Measurements from ENCODE around the gene ABCD1. TPM values are rescaled to one million over a fixed set of nuclear protein-coding genes. Genes with fewer than 3 reads are reported as not detected.

Gene ABCD1
- total and polyA plus RNA-seq, 2 donors from 2014 or later: 5.2 to 13.7 TPM

DNA sequence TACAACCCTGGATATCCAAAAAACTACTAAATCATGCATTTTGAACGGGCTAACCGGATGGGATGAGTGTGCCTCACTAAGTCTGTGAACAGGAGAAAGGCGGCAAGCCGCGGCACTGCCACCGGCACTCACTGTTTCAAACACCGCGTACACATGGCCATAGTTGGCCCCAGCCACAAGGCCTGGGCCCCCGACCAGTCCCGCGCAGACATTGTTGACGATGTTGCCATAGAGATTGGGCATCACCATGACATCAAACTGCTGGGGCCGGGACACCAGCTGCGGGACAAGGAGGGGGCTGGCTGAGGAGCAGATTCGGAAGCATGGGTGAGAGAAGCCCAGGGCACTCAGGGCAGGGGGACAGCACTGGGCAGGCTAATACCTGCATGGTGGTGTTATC, 62.0 kb downstream of the ABCD1 start:
- H3K9ac ChIP-seq (ENCODE audit: low read length in 3 of 3): no peak overlapping the region
- no peaks in the 10 kb centered on the region for H3K36me3 ChIP-seq (ENCODE audit: control insufficient read depth in 2 of 3, insufficient read depth in 3 of 3, low read length in 3 of 3)
- H3K4me3 ChIP-seq (ENCODE audit: low read length in 3 of 3): no peak overlapping the region
- no peaks in the 10 kb centered on the region for H3K27me3 ChIP-seq (ENCODE audit: control insufficient read depth, insufficient read depth, low read length)
- no peak overlapping the region for H3K27ac ChIP-seq (ENCODE audit: low read depth in 2 of 2, low read length in 2 of 2)
- DNase-seq: no peak
- H3K9me3 ChIP-seq (ENCODE audit: control insufficient read depth in 2 of 3, insufficient read depth in 1 of 3, low read length in 3 of 3): no peaks in the 10 kb centered on the region
- no peaks in the 10 kb centered on the region for H3K4me1 ChIP-seq (ENCODE audit: control insufficient read depth in 2 of 3, insufficient read depth in 2 of 3, low read depth in 1 of 3, low read length in 3 of 3)
- intact Hi-C loops (cut with DNase I): no loop called here
- no peak for FAIRE-seq
- TF ChIP-seq, protein P1, sequence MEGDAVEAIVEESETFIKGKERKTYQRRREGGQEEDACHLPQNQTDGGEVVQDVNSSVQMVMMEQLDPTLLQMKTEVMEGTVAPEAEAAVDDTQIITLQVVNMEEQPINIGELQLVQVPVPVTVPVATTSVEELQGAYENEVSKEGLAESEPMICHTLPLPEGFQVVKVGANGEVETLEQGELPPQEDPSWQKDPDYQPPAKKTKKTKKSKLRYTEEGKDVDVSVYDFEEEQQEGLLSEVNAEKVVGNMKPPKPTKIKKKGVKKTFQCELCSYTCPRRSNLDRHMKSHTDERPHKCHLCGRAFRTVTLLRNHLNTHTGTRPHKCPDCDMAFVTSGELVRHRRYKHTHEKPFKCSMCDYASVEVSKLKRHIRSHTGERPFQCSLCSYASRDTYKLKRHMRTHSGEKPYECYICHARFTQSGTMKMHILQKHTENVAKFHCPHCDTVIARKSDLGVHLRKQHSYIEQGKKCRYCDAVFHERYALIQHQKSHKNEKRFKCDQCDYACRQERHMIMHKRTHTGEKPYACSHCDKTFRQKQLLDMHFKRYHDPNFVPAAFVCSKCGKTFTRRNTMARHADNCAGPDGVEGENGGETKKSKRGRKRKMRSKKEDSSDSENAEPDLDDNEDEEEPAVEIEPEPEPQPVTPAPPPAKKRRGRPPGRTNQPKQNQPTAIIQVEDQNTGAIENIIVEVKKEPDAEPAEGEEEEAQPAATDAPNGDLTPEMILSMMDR (IDR thresholded peaks at IDR 0.05; ENCODE audit: borderline replicate concordance, extremely low read depth, insufficient read depth): no peak

DNA sequence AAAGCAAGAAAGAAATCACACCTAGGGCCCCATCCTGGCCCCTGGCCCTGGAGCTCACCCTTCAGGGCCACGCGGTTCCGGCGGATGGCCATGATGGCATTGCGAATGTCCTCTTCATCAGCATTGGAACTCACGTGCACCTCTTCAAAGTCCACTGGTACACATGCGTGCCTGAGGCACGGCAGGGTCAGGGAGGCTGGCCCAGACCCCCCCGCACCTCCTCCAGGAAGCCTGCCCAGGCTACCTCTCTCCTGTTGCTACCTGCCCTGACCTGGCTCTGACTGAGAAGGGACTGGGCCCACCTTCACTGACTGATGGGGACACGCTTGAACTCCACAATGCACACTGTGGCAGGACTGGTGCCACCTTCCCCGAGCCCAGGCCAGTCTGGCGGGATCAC, 65.0 kb downstream of the ABCD1 start:
- intact Hi-C loops (cut with DNase I): no loop called here
- Histone ChIP-seq H3K27ac (ENCODE audit: low read depth in 2 of 2, low read length in 2 of 2) (no peak overlapping the region), H3K9ac (ENCODE audit: low read length in 3 of 3) (no peak overlapping the region), H3K27me3 (ENCODE audit: control insufficient read depth, insufficient read depth, low read length) (no peaks in the 10 kb centered on the region), H3K36me3 (ENCODE audit: control insufficient read depth in 2 of 3, insufficient read depth in 3 of 3, low read length in 3 of 3) (no peaks in the 10 kb centered on the region), H3K4me1 (ENCODE audit: control insufficient read depth in 2 of 3, insufficient read depth in 2 of 3, low read depth in 1 of 3, low read length in 3 of 3) (peaks cover 0 to 12% (median 0%) of the 10 kb centered on the region in 3 donors), H3K4me3 (ENCODE audit: low read length in 3 of 3) (no peak overlapping the region), H3K9me3 (ENCODE audit: control insufficient read depth in 2 of 3, insufficient read depth in 1 of 3, low read length in 3 of 3) (no peaks in the 10 kb centered on the region)
- DNase-seq (no peak), FAIRE-seq (no peak)
- TF ChIP-seq, protein P1 (IDR thresholded peaks at IDR 0.05; ENCODE audit: borderline replicate concordance, extremely low read depth, insufficient read depth): no peak

DNA sequence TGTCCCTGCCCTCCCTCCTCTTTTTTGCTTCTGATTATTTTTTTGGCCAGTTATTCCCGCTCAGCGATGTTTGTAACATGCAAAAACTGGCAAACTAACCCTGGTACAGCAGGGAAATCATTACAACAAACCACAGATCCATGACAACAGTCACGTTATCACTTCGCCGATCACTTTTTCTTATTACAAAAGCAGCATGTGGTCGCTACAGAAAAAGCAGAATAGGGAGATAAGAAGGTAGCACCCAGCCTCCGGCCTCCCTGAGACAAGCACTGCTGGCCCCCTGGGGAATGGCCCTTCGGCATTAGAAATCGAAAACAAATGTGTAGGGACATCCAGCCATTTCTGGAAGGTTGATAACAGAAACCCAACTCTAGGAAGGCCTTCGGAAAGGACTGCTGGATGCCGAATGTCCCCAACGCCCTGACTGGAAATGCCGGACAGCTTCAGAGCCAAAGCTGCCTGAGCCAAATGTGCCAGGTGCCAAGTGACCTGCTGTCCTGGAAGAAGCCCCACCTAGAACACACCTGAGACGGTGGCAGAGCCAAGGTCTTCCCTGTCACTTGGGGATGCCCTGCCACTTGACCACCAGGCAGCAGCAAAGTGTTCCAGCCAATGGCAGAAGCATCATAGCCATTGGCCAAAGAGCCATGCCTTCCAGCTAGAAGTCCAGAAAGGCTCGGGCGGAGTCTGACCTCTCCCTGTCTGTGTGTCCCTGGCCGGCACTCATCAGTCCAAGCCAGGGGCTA, 66.6 kb downstream of the ABCD1 start:
- Histone ChIP-seq H3K9ac (ENCODE audit: low read length in 3 of 3) (no peak overlapping the region), H3K27ac (ENCODE audit: low read depth in 2 of 2, low read length in 2 of 2) (no peak overlapping the region), H3K9me3 (ENCODE audit: control insufficient read depth in 2 of 3, insufficient read depth in 1 of 3, low read length in 3 of 3) (no peaks in the 10 kb centered on the region), H3K4me1 (ENCODE audit: control insufficient read depth in 2 of 3, insufficient read depth in 2 of 3, low read depth in 1 of 3, low read length in 3 of 3) (peaks cover 0 to 18% (median 0%) of the 10 kb centered on the region in 3 donors), H3K4me3 (ENCODE audit: low read length in 3 of 3) (no peak overlapping the region), H3K36me3 (ENCODE audit: control insufficient read depth in 2 of 3, insufficient read depth in 3 of 3, low read length in 3 of 3) (no peaks in the 10 kb centered on the region), H3K27me3 (ENCODE audit: control insufficient read depth, insufficient read depth, low read length) (no peaks in the 10 kb centered on the region)
- DNase-seq (no peak), FAIRE-seq (no peak)
- TF ChIP-seq, protein P1 (IDR thresholded peaks at IDR 0.05; ENCODE audit: borderline replicate concordance, extremely low read depth, insufficient read depth): no peak
- intact Hi-C loops (cut with DNase I): no loop called here
